Panc1 (cell line): ENCODE measurements around the gene SCRN1.

ENCODE experiments used
- CTCF ChIP-seq: fragments of 450-650 bp; IDR thresholded peaks from 2 replicates; pipeline ENCODE4 v1.5.1; 2017; ENCODE audit warnings: mild to moderate bottlenecking
- REST ChIP-seq, 2 experiments: IDR thresholded peaks; 2 replicates each; pipeline ENCODE4 v1.6.1; 2011 to 2012; ENCODE audit warnings: low read depth in 2 of 2, control low read depth in 1 of 2, low read length in 1 of 2, mild to moderate bottlenecking in 1 of 2, moderate library complexity in 1 of 2; ENCODE audit not compliant: insufficient read depth in 1 of 2
- TCF7L2 ChIP-seq: IDR thresholded peaks from 2 replicates; pipeline ENCODE4 v1.6.1; 2011; ENCODE audit warnings: mild to moderate bottlenecking, low read depth, low read length, inconsistent platforms

- TF ChIP-seq CTCF (no peak), TCF7L2 (no peak), REST (IDR thresholded peaks at IDR 0.05; ENCODE audit: insufficient read depth in 1 of 2, low read depth in 2 of 2, low read length in 1 of 2) (no peak)
Observed at GRCh38 chr7:29929018-29929807, 60.4 kb downstream of the SCRN1 start.
